Activated effector memory CD4-positive, alpha-beta T cell treated with Interleukin-2 at 50 U/mL for 16 hours (primary cell): ENCODE results near the gene KCNJ18.
"Not testable (repeated sequence)": the region's sequence is repeated elsewhere in the genome, so short reads cannot be mapped to it uniquely, and the experiment has no call there.

Source experiments
- DNase-seq: peaks from one replicate; pipeline ENCODE4 v3.0.0-alpha.2; 2020

KCNJ18 gene

GRCh38 chr17:21691883-21692703 lies at the start of gene KCNJ18:
Gene KCNJ18 (plus strand): TSS chr17:21692523. CDS start chr17:21702787, 10,264 bp downstream.
- DNase-seq = not testable (repeated sequence)

DNA sequence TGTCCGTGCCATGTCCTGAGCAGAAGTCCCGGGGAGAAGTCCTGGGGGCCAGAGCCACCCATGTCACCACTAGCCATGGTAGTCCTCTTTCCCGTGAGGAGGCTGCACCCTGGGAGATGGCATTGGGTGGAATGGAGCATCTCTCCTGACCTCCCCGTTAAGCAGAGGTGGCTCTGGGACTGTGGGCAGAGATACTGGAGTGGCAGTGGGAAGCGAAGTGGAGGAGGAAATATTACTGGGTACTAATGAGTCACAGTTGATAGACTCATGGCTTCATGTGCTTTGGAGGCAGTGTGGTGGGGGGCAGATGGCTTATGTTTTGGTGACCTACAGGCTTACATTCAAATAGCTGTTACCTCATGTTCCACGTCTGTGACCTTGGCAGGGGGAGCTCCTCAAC lies 44.2 kb upstream of the KCNJ18 start:
- DNase-seq = not testable (repeated sequence)

- DNase-seq = not testable (repeated sequence)
These were observed 42.3 kb upstream of the KCNJ18 start for GRCh38 chr17:21650043-21650442.

GRCh38 chr17:21652049-21652448 lies 40.3 kb upstream of the KCNJ18 start:
- not testable (repeated sequence) for DNase-seq

DNA sequence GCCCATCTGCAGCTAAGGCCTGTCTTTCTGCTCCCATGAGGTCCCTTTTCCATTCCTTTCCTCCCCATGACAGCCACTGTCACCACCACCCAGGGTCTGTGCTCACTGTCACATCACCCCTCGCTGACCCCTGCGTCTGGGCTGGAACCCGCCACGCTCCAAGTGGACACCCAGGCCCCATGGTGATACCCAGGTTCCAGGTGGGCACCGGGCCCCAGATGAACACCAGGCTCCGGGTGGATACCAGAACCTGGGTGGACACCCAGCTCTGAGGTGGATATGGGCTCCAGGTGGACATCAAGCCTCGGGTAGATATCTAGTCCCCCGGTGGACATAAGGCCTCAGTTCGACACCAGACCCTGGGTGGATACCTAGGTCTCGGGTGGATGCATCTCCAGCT lies 39.1 kb upstream of the KCNJ18 start:
- DNase-seq = not testable (repeated sequence)

DNA sequence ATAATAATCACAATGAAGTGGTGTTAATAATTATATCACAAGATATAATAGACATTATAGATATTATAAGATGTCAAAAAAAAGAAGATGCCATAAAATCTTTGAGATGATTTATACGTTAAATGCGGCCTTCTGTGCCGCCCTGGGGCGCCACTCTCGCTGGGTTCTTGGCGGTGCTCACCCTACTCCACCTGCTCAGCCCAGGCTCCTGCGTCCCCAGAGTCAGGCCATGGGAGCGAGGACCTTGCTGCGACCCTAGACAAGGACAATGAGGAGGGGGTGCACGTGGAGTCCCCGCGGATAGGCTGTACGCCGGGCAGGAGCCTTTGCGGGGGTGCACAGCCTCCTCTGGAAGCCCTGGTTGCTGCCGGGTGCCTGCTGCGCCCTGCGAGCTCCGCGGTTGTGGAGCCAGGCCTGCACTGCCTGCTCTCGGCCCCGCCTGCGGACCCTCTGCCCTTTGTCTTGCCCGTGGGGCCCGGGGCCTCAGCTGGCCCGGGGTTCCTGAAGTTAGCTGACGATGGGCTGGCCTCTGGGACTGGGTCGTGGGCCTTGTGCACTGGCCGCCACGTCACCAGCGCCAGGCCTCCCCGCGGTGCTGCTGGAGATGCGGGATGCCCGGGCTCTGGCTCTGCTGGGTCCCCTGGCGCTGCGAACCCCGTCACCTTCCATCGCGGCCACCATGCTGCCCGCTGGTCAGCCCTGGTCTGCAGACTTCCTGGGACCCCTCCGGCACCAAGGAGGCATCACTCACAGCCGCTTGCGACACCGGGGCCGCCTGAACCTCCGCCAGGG lies 35.6 kb upstream of the KCNJ18 start:
- DNase-seq = not testable (repeated sequence)

- DNase-seq = not testable (repeated sequence)
These were observed 32.7 kb upstream of the KCNJ18 start for GRCh38 chr17:21659635-21660034.

- DNase-seq = not testable (repeated sequence)
These were observed 30.9 kb upstream of the KCNJ18 start for GRCh38 chr17:21661455-21661854.

DNA sequence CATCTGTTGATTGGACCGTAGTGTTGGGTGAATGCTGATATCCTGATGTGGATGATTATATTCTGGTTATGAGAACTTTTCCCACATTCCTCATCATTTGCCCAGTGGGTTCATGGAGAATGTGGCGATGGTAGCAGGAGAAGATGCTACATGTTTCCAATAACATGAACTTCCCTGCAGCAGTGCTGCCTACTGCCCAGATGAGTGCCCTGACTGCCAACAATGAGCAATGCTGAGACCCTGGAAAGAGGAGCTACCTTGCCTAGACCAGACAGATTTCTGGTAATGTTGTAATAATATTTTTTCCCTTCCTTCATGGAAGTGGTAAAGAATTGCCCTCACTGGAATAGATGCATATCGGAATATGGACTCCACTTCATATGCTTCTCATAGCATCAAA lies 29.2 kb upstream of the KCNJ18 start:
- not testable (repeated sequence) for DNase-seq

DNA sequence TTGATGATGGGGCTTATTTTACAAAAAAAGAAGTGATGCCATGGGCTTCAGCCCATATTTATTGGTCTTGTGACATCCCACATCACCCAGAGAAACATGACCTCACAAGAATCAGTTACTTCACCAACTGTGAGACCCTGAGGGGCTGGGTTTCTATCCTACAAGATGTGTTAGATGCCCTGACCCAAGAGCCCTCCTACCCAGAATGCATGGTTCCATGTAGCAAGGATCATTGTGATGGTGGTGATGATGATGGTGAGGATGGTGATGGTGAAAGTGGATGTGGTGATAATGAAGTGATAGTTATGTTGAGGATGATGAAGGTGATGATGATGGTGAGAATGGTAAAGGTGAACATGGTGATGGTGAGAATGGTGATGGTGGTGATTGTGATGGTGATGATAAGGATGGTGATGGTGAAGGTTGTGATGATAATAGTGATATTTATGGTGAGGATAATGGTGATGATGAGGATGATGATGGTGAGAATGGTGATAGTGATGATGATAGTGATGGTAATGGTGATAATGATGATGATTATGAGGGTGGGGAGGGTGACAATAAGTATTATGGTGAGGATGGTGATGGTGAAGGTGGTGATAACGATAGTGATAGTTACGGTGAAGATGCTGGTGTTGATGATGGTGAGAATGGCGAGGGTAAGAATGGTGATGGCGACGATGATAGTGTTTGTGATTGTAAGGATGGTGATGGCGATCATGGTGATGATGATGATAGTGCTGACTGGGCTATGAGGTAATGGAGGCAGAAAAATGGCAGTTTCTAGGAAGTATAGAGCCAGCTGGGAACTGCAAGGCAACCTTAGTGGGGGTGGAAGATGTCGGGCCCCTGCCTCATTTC lies 28.5 kb upstream of the KCNJ18 start:
- not testable (repeated sequence) for DNase-seq

GRCh38 chr17:21665171-21665570 lies 27.2 kb upstream of the KCNJ18 start:
- DNase-seq = not testable (repeated sequence)

DNA sequence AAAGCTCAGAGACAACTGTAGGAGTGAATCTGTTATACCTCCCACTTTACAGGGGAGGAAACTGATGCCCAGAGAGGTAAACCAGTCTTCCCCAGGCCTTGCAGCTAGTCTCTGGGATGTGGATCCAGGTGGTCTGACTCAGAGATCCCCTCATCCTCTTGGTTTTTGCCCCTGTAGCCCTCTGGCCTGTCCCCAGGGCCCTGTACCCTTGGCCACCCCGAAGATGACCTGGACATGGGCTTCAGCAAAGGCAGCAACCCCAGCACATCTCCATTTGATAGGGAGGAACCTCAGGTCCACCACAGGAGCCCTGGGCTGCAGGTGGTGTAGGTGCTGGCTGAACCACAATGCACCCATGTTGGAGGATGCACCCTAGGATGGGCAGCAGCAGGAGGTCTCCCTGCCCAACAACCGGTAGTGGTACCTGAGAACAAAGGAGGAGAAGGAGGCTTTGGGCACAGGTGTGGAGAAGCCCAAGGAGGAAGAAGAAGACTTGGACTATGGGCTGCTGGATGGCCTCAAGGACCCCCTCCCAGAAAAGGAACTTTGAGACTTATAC lies 26.3 kb upstream of the KCNJ18 start:
- DNase-seq = not testable (repeated sequence)

- not testable (repeated sequence) for DNase-seq
These were observed 25.5 kb upstream of the KCNJ18 start for GRCh38 chr17:21666711-21667412.

GRCh38 chr17:21667413-21668117 lies 24.8 kb upstream of the KCNJ18 start:
- not testable (repeated sequence) for DNase-seq

DNA sequence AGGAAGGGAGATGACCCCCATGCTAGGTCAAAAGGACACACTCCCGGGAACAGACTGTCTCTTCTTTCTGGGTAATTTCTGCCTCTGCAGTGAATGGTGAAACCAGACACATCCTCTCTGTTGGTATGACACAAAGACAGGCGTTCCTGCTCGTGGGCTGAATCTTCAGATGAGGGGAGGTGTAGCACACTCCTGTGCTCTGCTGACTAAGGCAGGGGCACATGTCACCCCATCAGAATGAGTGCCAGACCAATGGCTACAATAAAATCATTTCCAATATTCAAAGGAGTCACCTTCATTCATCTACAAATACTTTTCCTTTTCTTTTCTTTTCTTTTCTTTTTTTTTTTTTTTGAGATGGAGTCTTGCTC lies 24.2 kb upstream of the KCNJ18 start:
- not testable (repeated sequence) for DNase-seq

GRCh38 chr17:21668746-21669508 lies 23.4 kb upstream of the KCNJ18 start:
- DNase-seq = not testable (repeated sequence)

DNA sequence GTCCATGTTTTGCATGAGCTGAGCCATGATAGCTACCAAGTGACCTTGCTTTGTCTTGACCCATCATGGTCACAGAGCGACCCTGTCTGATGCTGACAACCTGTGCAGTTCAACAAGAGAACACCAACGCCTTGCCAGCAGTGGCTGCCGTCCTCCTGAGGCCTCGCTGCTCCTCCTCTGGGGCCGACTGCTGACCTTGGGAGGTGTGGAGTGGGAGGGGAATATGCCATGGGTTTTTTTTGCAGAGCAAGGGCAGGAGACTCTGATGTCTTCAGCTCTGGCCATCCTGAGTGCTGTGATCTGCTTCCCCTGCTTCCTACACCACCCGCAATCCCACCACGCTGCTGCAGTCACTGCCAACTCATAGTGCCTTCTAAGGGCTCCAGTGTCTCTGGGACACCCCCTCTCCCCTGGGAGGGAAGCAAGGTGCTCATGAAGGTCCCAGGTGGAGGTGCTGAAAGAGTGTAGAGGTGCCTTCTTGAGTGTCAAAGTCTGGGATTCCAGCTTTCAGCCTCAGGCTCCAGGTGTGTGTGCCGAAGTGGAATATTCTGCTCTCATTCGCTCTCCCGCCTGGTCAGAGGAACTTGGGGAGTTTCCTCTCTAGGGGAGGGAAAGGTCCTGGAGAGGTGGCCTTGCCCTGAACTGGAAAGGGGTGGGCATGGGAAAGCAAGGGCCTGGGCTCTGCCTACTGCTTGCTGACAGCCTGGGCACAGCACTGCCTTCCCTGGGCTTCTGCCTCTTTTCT lies 22.5 kb upstream of the KCNJ18 start:
- DNase-seq = not testable (repeated sequence)

DNA sequence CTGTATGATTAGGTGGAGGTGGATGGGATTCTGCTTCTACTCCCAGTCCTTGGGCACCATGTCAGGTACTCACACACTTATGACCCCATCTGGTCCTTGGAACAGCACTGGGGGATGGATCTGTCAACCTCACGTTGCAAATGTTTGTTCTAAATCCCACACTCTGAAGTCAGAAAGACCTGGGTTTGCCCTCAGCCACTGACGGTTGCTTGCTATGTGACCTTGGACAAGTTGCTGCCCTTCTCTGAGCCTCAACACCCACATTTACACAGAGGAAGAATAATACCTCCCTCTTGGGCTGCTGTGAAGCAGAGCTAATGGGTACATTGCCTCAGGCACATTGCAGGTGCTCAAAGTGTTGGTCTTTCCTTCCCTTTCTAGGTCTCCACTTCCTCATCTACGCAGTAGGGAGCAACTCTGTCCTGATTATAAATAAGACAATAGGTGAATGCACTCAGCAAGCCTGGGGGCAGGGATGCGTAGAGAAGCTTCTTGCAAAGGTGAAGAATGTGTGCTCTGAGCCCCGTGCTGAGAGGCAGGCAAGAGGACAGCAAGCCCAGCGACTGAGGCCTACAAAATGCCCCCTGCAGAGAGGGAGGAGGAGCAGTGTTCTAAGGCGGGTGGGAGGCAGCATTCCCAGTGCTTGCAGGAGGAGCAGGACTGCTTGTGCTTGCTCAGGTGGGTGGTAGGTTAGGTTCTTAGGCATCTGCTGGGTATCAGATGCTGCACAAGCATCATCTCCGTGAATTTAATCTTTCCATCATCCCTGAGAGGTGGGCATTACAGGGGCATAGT lies 21.8 kb upstream of the KCNJ18 start:
- DNase-seq = not testable (repeated sequence)

- not testable (repeated sequence) for DNase-seq
These were observed 20.9 kb upstream of the KCNJ18 start for GRCh38 chr17:21671437-21671836.
